H9 (cell line): ENCODE measurements around the gene GBA2. TPM values are rescaled to one million over a fixed set of nuclear protein-coding genes. Genes with fewer than 3 reads are reported as not detected.

Source experiments
- DNase-seq: peaks from one replicate; pipeline ENCODE4 v3.0.0-alpha.2; 2017
- H2AFZ ChIP-seq: one replicate; pipeline ENCODE4 v1.6.1; 2013; ENCODE audit warnings: mild to moderate bottlenecking, low read length, control low read depth, moderate library complexity
- H2AK5ac ChIP-seq: 2 replicates; pipeline ENCODE4 v1.6.1; 2013; ENCODE audit warnings: low read length, control low read depth, mixed read lengths; ENCODE audit not compliant: insufficient read length
- H2BK120ac ChIP-seq: one replicate; pipeline ENCODE4 v1.6.1; 2013; ENCODE audit warnings: low read depth, mild to moderate bottlenecking, low read length, control low read depth, inconsistent platforms; ENCODE audit not compliant: poor library complexity, severe bottlenecking
- H2BK12ac ChIP-seq: 2 replicates; pipeline ENCODE4 v1.6.1; 2013; ENCODE audit warnings: low read length, control low read depth, mixed read lengths, low read depth; ENCODE audit not compliant: insufficient read length
- H2BK15ac ChIP-seq: 2 replicates; pipeline ENCODE4 v1.6.1; 2013; ENCODE audit warnings: low read depth, low read length, control low read depth
- H2BK20ac ChIP-seq: one replicate; pipeline ENCODE4 v1.6.1; 2013; ENCODE audit warnings: low read depth, mild to moderate bottlenecking, low read length, control low read depth, inconsistent platforms; ENCODE audit not compliant: poor library complexity, severe bottlenecking
- H2BK5ac ChIP-seq: 2 replicates; pipeline ENCODE4 v1.6.1; 2013; ENCODE audit warnings: low read length, control low read depth, mixed read lengths; ENCODE audit not compliant: insufficient read length
- H3K14ac ChIP-seq: 2 replicates; pipeline ENCODE4 v1.6.1; 2013; ENCODE audit warnings: low read length, control low read depth; ENCODE audit not compliant: insufficient read depth
- H3K18ac ChIP-seq: 2 replicates; pipeline ENCODE4 v1.6.1; 2013; ENCODE audit warnings: low read depth, mild to moderate bottlenecking, mixed read lengths, low read length, control low read depth; ENCODE audit not compliant: insufficient read length
- H3K23ac ChIP-seq: 2 replicates; pipeline ENCODE4 v1.6.1; 2013; ENCODE audit warnings: low read length, control low read depth, mixed read lengths, low read depth; ENCODE audit not compliant: insufficient read length
- H3K23me2 ChIP-seq: 2 replicates; pipeline ENCODE4 v1.6.1; 2013; ENCODE audit warnings: low read depth, mild to moderate bottlenecking, mixed read lengths, low read length, control low read depth; ENCODE audit not compliant: insufficient read length, poor library complexity, severe bottlenecking
- H3K27ac ChIP-seq: 2 replicates; pipeline ENCODE4 v1.5.1; 2013; ENCODE audit warnings: low read length, control low read depth, mixed read lengths, low read depth; ENCODE audit not compliant: insufficient read length
- H3K27me3 ChIP-seq: 2 replicates; pipeline ENCODE4 v1.6.1; 2013; ENCODE audit warnings: low read length, control low read depth, inconsistent platforms; ENCODE audit not compliant: insufficient read depth
- H3K4ac ChIP-seq: 2 replicates; pipeline ENCODE4 v1.6.1; 2013; ENCODE audit warnings: low read depth, mild to moderate bottlenecking, control low read depth, inconsistent platforms, low read length, moderate library complexity
- H3K4me1 ChIP-seq: 2 replicates; pipeline ENCODE4 v1.6.1; 2013; ENCODE audit warnings: low read length, control low read depth, inconsistent platforms; ENCODE audit not compliant: insufficient read depth
- H3K4me2 ChIP-seq: 2 replicates; pipeline ENCODE4 v1.6.1; 2013; ENCODE audit warnings: low read length, control low read depth, mixed read lengths; ENCODE audit not compliant: insufficient read length, insufficient read depth
- H3K56ac ChIP-seq: 2 replicates; pipeline ENCODE4 v1.6.1; 2013; ENCODE audit warnings: low read depth, mild to moderate bottlenecking, mixed read lengths, low read length, control low read depth; ENCODE audit not compliant: insufficient read length
- H3K79me1 ChIP-seq: 2 replicates; pipeline ENCODE4 v1.6.1; 2013; ENCODE audit warnings: low read depth, mild to moderate bottlenecking, moderate library complexity, low read length, control low read depth, inconsistent platforms; ENCODE audit not compliant: insufficient read depth, poor library complexity, severe bottlenecking
- H3K79me2 ChIP-seq: 2 replicates; pipeline ENCODE4 v1.6.1; 2013; ENCODE audit warnings: low read length, control low read depth, inconsistent platforms; ENCODE audit not compliant: insufficient read depth
- H3K9ac ChIP-seq: 2 replicates; pipeline ENCODE4 v1.6.1; 2013; ENCODE audit warnings: low read length, control low read depth, mixed read lengths; ENCODE audit not compliant: insufficient read length; ENCODE audit errors: extremely low read depth
- H3K9me3 ChIP-seq: one replicate; pipeline ENCODE4 v1.6.1; 2013; ENCODE audit warnings: low read depth, low read length, inconsistent platforms; ENCODE audit not compliant: control insufficient read depth
- H3T11ph ChIP-seq: one replicate; pipeline ENCODE4 v1.6.1; 2013; ENCODE audit warnings: mild to moderate bottlenecking, low read length, control low read depth, inconsistent platforms
- H4K20me1 ChIP-seq: one replicate; pipeline ENCODE4 v1.6.1; 2013; ENCODE audit not compliant: control insufficient read depth, insufficient read length, insufficient read depth
- H4K5ac ChIP-seq: 2 replicates; pipeline ENCODE4 v1.6.1; 2013; ENCODE audit warnings: low read depth, mild to moderate bottlenecking, mixed read lengths, low read length, control low read depth; ENCODE audit not compliant: insufficient read length
- H4K8ac ChIP-seq: replicated peaks from 2 replicates; pipeline ENCODE4 v1.6.1; 2013; ENCODE audit warnings: low read length, control low read depth, mixed read lengths, low read depth; ENCODE audit not compliant: insufficient read length
- H4K91ac ChIP-seq: 2 replicates; pipeline ENCODE4 v1.6.1; 2013; ENCODE audit warnings: low read depth, mild to moderate bottlenecking, moderate library complexity, mixed read lengths, low read length, control low read depth; ENCODE audit not compliant: insufficient read length
- H3K27ac Mint-ChIP-seq, 3 experiments: 2 replicates in 2 of 3; 3 replicates in 1 of 3; pipeline ENCODE4 v1.8.0; 2020 to 2021; ENCODE audit warnings: mixed read lengths in 3 of 3, mild to moderate bottlenecking in 1 of 3, moderate library complexity in 1 of 3
- H3K27me3 Mint-ChIP-seq: 2 replicates; pipeline ENCODE4 v1.8.0; 2021; ENCODE audit warnings: low read depth, mild to moderate bottlenecking, moderate library complexity, mixed read lengths
- H3K36me3 Mint-ChIP-seq, 3 experiments: 2 replicates in 2 of 3; 3 replicates in 1 of 3; pipeline ENCODE4 v1.8.0; 2020 to 2021; ENCODE audit warnings: low read depth in 3 of 3, mixed read lengths in 3 of 3; ENCODE audit not compliant: insufficient read depth in 1 of 3
- H3K4me1 Mint-ChIP-seq, 2 experiments: 2 replicates each; pipeline ENCODE4 v1.8.0; 2020; ENCODE audit warnings: mixed read lengths in 2 of 2
- H3K4me3 Mint-ChIP-seq, 2 experiments: 2 replicates in 1 of 2; 3 replicates in 1 of 2; pipeline ENCODE4 v1.8.0; 2020 to 2021; ENCODE audit warnings: mild to moderate bottlenecking in 2 of 2, mixed read lengths in 2 of 2, moderate library complexity in 1 of 2
- H3K9me3 Mint-ChIP-seq, 2 experiments: 2 replicates in 1 of 2; 3 replicates in 1 of 2; pipeline ENCODE4 v1.8.0; 2020; ENCODE audit warnings: mild to moderate bottlenecking in 2 of 2, mixed read lengths in 2 of 2, moderate library complexity in 1 of 2
- WGBS: extraction: QIAGEN DNeasy Blood & Tissue Kit; methylation state at CpG from one replicate; pipeline ENCODE4 v1.1.7; 2013; ENCODE audit warnings: missing lambda C conversion rate, low lambda C conversion rate, mixed read lengths; ENCODE audit not compliant: insufficient read length; ENCODE audit errors: extremely low coverage; 5-methylcytosine and 5-hydroxymethylcytosine counted together
- total RNA-seq: library from RNA; stranded (reverse); gene quantifications from 2 replicates; pipeline ENCODE4 v1.2.1, GENCODE V29; 2021
- TF ChIP-seq, protein P1 (sequence below): fragments of 200-600 bp; sonication (generic); conservative IDR thresholded peaks from 3 replicates; pipeline ENCODE4 v1.8.0; 2021; ENCODE audit warnings: antibody characterized with exemption, mild to moderate bottlenecking

Gene GBA2
- total RNA-seq, 1 experiment from 2014 or later = 103 TPM

GRCh38 chr9:35713578-35713977 lies 35.5 kb downstream of the GBA2 start:
- WGBS = no CpG with 5 or more reads among the region's 3 CpGs
- no peak overlapping the region for H3K23ac ChIP-seq
- no peaks in the 10 kb centered on the region for H3K27me3 ChIP-seq
- no peak overlapping the region for H2BK5ac ChIP-seq
- no peaks in the 10 kb centered on the region for H4K20me1 ChIP-seq
- TF ChIP-seq, protein P1, sequence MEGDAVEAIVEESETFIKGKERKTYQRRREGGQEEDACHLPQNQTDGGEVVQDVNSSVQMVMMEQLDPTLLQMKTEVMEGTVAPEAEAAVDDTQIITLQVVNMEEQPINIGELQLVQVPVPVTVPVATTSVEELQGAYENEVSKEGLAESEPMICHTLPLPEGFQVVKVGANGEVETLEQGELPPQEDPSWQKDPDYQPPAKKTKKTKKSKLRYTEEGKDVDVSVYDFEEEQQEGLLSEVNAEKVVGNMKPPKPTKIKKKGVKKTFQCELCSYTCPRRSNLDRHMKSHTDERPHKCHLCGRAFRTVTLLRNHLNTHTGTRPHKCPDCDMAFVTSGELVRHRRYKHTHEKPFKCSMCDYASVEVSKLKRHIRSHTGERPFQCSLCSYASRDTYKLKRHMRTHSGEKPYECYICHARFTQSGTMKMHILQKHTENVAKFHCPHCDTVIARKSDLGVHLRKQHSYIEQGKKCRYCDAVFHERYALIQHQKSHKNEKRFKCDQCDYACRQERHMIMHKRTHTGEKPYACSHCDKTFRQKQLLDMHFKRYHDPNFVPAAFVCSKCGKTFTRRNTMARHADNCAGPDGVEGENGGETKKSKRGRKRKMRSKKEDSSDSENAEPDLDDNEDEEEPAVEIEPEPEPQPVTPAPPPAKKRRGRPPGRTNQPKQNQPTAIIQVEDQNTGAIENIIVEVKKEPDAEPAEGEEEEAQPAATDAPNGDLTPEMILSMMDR = no peak
- Mint-ChIP-seq H3K36me3 (peaks cover 54 to 93% (median 83%) of the 10 kb centered on the region in 3 experiments), H3K9me3 (no peaks in the 10 kb centered on the region), H3K4me1 (peaks cover 0 to 9% of the 10 kb centered on the region in 2 experiments; a peak in 2 of 4 replicates), H3K27me3 (no peaks in the 10 kb centered on the region; the same call in 1 of the 2 replicates), H3K27ac (no peak overlapping the region), H3K4me3 (no peak overlapping the region)
- no peak overlapping the region for H3K27ac ChIP-seq
- no peak overlapping the region for H3K9ac ChIP-seq
- H2BK15ac ChIP-seq = no peak overlapping the region
- H3K4me1 ChIP-seq = no peaks in the 10 kb centered on the region
- H2BK12ac ChIP-seq = no peak overlapping the region
- H4K8ac ChIP-seq = no peak overlapping the region
- H3K4ac ChIP-seq = no peak overlapping the region
- H3K18ac ChIP-seq = no peak overlapping the region
- H4K91ac ChIP-seq = no peak overlapping the region
- no peaks in the 10 kb centered on the region for H3K79me2 ChIP-seq
- no peaks in the 10 kb centered on the region for H3K79me1 ChIP-seq
- no peak overlapping the region for H2BK20ac ChIP-seq
- no peak overlapping the region for H2AK5ac ChIP-seq
- DNase-seq = no peak
- H3K56ac ChIP-seq = no peak overlapping the region
- H2AFZ ChIP-seq = no peak overlapping the region
- no peaks in the 10 kb centered on the region for H3K23me2 ChIP-seq
- H3K4me2 ChIP-seq = no peak overlapping the region
- H3K14ac ChIP-seq = no peak overlapping the region
- H2BK120ac ChIP-seq = no peak overlapping the region
- H4K5ac ChIP-seq = no peak overlapping the region
- no peak overlapping the region for H3T11ph ChIP-seq
- H3K9me3 ChIP-seq = no peaks in the 10 kb centered on the region
